ENCODE results near the gene PARP11. TPM values are rescaled to one million over a fixed set of nuclear protein-coding genes. Genes with fewer than 3 reads are reported as not detected.

Gene PARP11
- total and polyA plus RNA-seq, 5 donors, result 2.2 to 8.6 (median 6.3) TPM

GRCh38 chr12:3821441-3821840 is 51.8 kb downstream of the PARP11 start:
- ATAC-seq, result no peak
- intact Hi-C loops (cut with DNase I), result no loop called here
- WGBS, result 90% methylated on average over 1 of the region's 1 CpG

GRCh38 chr12:3820122-3820521 is 53.1 kb downstream of the PARP11 start:
- Histone ChIP-seq H3K4me3 (ENCODE audit: low read length) (no peak overlapping the region), H3K4me1 (ENCODE audit: control insufficient read depth, insufficient read depth, low read length) (no peaks in the 10 kb centered on the region), H3K27me3 (ENCODE audit: control insufficient read depth, insufficient read depth) (no peaks in the 10 kb centered on the region), H3K27ac (ENCODE audit: low read length) (no peak overlapping the region), H3K9me3 (ENCODE audit: control insufficient read depth, low read length) (no peaks in the 10 kb centered on the region)
- ATAC-seq, result no peak
- 90% methylated on average over 3 of the region's 3 CpGs for WGBS
- no peak for DNase-seq
- intact Hi-C loops (cut with DNase I), result no loop called here

More at GRCh38 chr12:3821441-3821840, 51.8 kb downstream of the PARP11 start:
- Histone ChIP-seq H3K4me1 (ENCODE audit: control insufficient read depth, insufficient read depth, low read length) (no peaks in the 10 kb centered on the region), H3K27me3 (ENCODE audit: control insufficient read depth, insufficient read depth) (no peaks in the 10 kb centered on the region), H3K9me3 (ENCODE audit: control insufficient read depth, low read length) (no peaks in the 10 kb centered on the region), H3K27ac (ENCODE audit: low read length) (no peak overlapping the region), H3K4me3 (ENCODE audit: low read length) (no peak overlapping the region)
- no peak for DNase-seq

GRCh38 chr12:3816266-3816665 is 56.9 kb downstream of the PARP11 start:
- DNase-seq, result no peak
- 89% methylated on average over 2 of the region's 2 CpGs for WGBS
- Histone ChIP-seq H3K27me3 (ENCODE audit: control insufficient read depth, insufficient read depth) (no peaks in the 10 kb centered on the region), H3K27ac (ENCODE audit: low read length) (no peak overlapping the region), H3K4me3 (ENCODE audit: low read length) (no peak overlapping the region), H3K4me1 (ENCODE audit: control insufficient read depth, insufficient read depth, low read length) (no peaks in the 10 kb centered on the region), H3K9me3 (ENCODE audit: control insufficient read depth, low read length) (no peaks in the 10 kb centered on the region)
- no peak for ATAC-seq
- intact Hi-C loops (cut with DNase I), result no loop called here

GRCh38 chr12:3815094-3815766 is 58.0 kb downstream of the PARP11 start:
- Histone ChIP-seq H3K9me3 (ENCODE audit: control insufficient read depth, low read length) (no peaks in the 10 kb centered on the region), H3K4me1 (ENCODE audit: control insufficient read depth, insufficient read depth, low read length) (no peaks in the 10 kb centered on the region), H3K4me3 (ENCODE audit: low read length) (no peak overlapping the region), H3K27ac (ENCODE audit: low read length) (no peak overlapping the region), H3K27me3 (ENCODE audit: control insufficient read depth, insufficient read depth) (no peaks in the 10 kb centered on the region)
- WGBS, result 64% methylated on average over 4 of the region's 4 CpGs
- intact Hi-C loops (cut with DNase I), result no loop called here
- no peak for ATAC-seq
- DNase-seq, result no peak

DNA sequence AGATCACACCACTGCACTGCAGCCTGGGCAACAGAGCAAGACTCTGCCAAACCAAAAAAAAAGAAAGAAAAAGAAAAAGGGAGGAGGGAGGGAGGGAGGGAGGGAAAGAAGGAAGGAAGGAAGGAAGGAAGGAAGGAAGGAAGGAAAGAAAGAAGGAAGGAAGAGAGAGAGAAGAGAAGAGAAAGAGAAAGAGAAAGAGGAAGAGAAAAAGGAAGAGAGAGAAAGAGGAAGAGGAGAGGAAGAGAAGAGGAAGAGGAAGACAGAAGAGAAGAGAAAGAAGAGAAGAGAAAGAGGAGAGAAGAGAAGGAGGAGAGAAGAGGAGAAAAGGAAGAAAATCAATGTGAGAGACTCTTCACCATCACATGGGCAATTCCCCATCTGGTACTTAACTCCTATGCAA is 62.7 kb downstream of the PARP11 start:
- intact Hi-C loops (cut with DNase I), result no loop called here
- Histone ChIP-seq H3K4me3 (ENCODE audit: low read length) (no peak overlapping the region), H3K27ac (ENCODE audit: low read length) (no peak overlapping the region), H3K27me3 (ENCODE audit: control insufficient read depth, insufficient read depth) (no peaks in the 10 kb centered on the region), H3K4me1 (ENCODE audit: control insufficient read depth, insufficient read depth, low read length) (no peaks in the 10 kb centered on the region), H3K9me3 (ENCODE audit: control insufficient read depth, low read length) (no peaks in the 10 kb centered on the region)
- ATAC-seq, result no peak
- DNase-seq, result no peak

- Histone ChIP-seq H3K4me3 (ENCODE audit: low read length) (no peak overlapping the region), H3K4me1 (ENCODE audit: control insufficient read depth, insufficient read depth, low read length) (no peaks in the 10 kb centered on the region), H3K27me3 (ENCODE audit: control insufficient read depth, insufficient read depth) (no peaks in the 10 kb centered on the region), H3K9me3 (ENCODE audit: control insufficient read depth, low read length) (no peaks in the 10 kb centered on the region), H3K27ac (ENCODE audit: low read length) (no peak overlapping the region)
- ATAC-seq (no peak), DNase-seq (no peak)
- intact Hi-C loops (cut with DNase I), result no loop called here
- WGBS, result 95% methylated on average over 5 of the region's 5 CpGs
Observed at GRCh38 chr12:3810016-3810370, 63.2 kb downstream of the PARP11 start.

DNA sequence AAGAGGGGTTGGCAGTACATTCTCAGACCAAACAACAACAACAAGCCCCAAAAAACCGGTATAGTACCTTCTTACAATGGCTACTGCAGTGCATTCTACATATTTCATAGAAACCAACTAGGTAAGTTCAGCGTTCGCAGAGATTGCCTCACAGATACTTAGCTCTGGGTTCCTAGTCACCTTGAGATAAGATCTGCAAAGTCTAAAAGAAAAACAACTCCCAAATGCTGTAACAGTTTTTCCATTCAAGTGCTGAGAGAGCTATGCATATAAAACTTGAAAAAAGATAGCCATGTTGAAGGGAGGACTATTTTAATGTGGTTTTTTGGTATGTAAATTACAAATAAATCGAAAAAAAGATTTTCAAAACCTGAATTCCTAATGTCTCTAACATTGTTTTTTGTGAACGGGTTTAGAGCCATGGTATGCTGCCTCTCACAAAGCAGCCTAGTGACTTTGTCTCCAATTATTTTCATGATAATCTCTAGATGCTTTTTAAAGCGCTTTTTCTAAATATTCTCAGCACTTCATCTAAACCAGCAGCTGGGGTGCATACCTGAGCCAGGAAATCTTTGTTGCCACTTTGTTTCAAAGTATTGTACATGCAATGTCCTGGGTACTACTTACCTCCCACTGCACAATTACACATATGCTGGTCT is 63.7 kb downstream of the PARP11 start:
- Histone ChIP-seq H3K4me3 (ENCODE audit: low read length) (no peak overlapping the region), H3K27me3 (ENCODE audit: control insufficient read depth, insufficient read depth) (no peaks in the 10 kb centered on the region), H3K4me1 (ENCODE audit: control insufficient read depth, insufficient read depth, low read length) (no peaks in the 10 kb centered on the region), H3K27ac (ENCODE audit: low read length) (no peak overlapping the region), H3K9me3 (ENCODE audit: control insufficient read depth, low read length) (no peaks in the 10 kb centered on the region)
- no peak for DNase-seq
- 92% methylated on average over 6 of the region's 6 CpGs for WGBS
- no peak for ATAC-seq
- intact Hi-C loops (cut with DNase I), result loop anchor here in 2 of 4 donors (5.0 to 10.0 kb wide), 2 partner anchors 495 to 507 kb away; no protein-coding TSS in a partner anchor

DNA sequence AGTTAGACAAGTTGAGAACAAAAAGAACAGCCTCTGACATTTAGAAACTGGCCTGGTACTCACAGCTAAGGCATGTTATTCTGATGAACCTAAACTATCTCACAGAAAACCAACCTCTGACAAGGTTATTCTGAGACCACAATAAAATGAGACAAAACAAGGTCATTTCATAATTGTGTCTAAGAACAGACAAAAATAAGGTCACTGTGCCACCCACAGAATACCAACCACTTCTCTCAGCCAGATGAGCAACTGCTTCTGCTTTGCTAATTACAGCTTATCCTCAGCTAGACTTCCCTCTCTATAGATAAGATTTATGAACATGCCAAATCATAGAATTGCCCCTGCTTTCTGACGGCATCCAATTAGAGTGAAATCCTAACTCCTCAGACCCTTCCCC is 68.1 kb downstream of the PARP11 start:
- H3K27ac ChIP-seq (ENCODE audit: low read length), result no peak overlapping the region
- intact Hi-C loops (cut with DNase I), result loop anchor here in 2 of 4 donors (5.0 to 10.0 kb wide), 2 partner anchors 490 to 503 kb away; no protein-coding TSS in a partner anchor
- WGBS, result 69% methylated on average over 1 of the region's 1 CpG
- no peaks in the 10 kb centered on the region for H3K9me3 ChIP-seq (ENCODE audit: control insufficient read depth, low read length)
- ATAC-seq (no peak), DNase-seq (no peak)
- H3K4me3 ChIP-seq (ENCODE audit: low read length), result no peak overlapping the region
- no peaks in the 10 kb centered on the region for H3K27me3 ChIP-seq (ENCODE audit: control insufficient read depth, insufficient read depth)
- H3K4me1 ChIP-seq (ENCODE audit: control insufficient read depth, insufficient read depth, low read length), result no peaks in the 10 kb centered on the region

DNA sequence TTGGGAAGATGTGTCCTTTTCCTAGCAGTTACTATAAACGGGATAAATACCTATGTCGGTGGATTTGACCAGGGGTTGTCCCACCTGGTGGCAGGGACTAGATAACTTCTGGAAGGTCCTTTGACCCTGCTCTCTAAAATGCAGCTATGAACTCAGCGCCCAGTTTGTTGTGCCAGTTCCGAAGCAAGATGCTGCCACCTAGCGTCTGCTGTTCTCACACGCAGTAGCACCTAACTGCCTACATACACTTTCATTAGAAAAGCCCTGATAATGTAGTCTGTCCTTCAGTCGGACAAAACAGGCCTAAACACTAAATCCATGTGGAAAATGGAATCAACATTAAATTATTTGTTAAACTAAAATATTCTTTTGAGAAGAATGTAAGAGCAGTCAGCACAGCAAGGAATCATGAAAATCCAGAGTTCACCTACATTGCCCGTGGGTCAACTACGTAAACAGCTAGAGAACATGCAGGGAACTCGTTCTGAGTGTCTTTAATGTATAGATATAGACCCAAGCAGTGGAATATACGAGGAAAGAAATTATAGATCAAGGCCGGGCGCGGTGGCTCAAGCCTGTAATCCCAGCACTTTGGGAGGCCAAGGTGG is 69.2 kb downstream of the PARP11 start:
- no peaks in the 10 kb centered on the region for H3K27me3 ChIP-seq (ENCODE audit: control insufficient read depth, insufficient read depth)
- H3K4me3 ChIP-seq (ENCODE audit: low read length), result no peak overlapping the region
- WGBS, result 43% methylated on average over 14 of the region's 14 CpGs
- ATAC-seq, result peak; percentile 83 to 85
- H3K27ac ChIP-seq (ENCODE audit: low read length), result no peak overlapping the region
- H3K9me3 ChIP-seq (ENCODE audit: control insufficient read depth, low read length), result no peaks in the 10 kb centered on the region
- no peaks in the 10 kb centered on the region for H3K4me1 ChIP-seq (ENCODE audit: control insufficient read depth, insufficient read depth, low read length)
- DNase-seq, result peak; percentile 77 to 86 (median 78)
- intact Hi-C loops (cut with DNase I), result loop anchor here in 3 of 4 donors (5.0 to 10.0 kb wide), 3 partner anchors 489 to 507 kb away; no protein-coding TSS in a partner anchor

DNA sequence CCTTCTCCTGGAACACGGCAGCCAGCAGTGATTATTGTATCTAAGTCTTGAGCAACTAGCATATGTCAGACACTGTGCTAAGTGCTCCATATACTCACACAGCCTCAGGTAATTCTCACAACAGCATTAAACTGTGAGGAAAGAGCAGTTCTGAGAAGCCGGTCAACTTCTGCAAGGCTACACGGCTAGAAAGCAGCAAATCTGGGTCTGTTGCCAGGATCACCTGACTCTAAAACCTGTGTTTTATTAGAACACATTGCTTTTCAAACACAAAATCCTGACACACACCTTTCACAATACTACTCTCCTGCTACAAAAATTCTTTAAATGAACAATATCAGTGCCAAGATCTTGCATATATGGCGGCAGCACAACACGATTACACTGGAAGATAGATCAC is 70.5 kb downstream of the PARP11 start:
- Histone ChIP-seq H3K4me3 (ENCODE audit: low read length) (no peak overlapping the region), H3K9me3 (ENCODE audit: control insufficient read depth, low read length) (no peaks in the 10 kb centered on the region), H3K4me1 (ENCODE audit: control insufficient read depth, insufficient read depth, low read length) (no peaks in the 10 kb centered on the region), H3K27me3 (ENCODE audit: control insufficient read depth, insufficient read depth) (no peaks in the 10 kb centered on the region), H3K27ac (ENCODE audit: low read length) (no peak overlapping the region)
- ATAC-seq, result no peak
- intact Hi-C loops (cut with DNase I), result loop anchor here in 3 of 4 donors (5.0 to 10.0 kb wide), 3 partner anchors 488 to 505 kb away; no protein-coding TSS in a partner anchor
- DNase-seq, result no peak
- WGBS, result 83% methylated on average over 5 of the region's 5 CpGs

GRCh38 chr12:3797531-3798048 is 75.6 kb downstream of the PARP11 start:
- intact Hi-C loops (cut with DNase I), result no loop called here
- Histone ChIP-seq H3K27me3 (ENCODE audit: control insufficient read depth, insufficient read depth) (no peaks in the 10 kb centered on the region), H3K4me1 (ENCODE audit: control insufficient read depth, insufficient read depth, low read length) (no peaks in the 10 kb centered on the region), H3K27ac (ENCODE audit: low read length) (no peak overlapping the region), H3K9me3 (ENCODE audit: control insufficient read depth, low read length) (no peaks in the 10 kb centered on the region), H3K4me3 (ENCODE audit: low read length) (no peak overlapping the region)
- DNase-seq (no peak), ATAC-seq (no peak)
- WGBS, result 84% methylated on average over 3 of the region's 3 CpGs
